GM19455 (cell line): ENCODE data around the gene MEGF8.
"Not testable (repeated sequence)": the region's sequence is repeated elsewhere in the genome, so short reads cannot be mapped to it uniquely, and the experiment has no call there.

Experiments
- ATAC-seq: cut with Tn5 transposase; IDR thresholded peaks from one replicate; pipeline ENCODE4 v1.9.1; 2021; ENCODE audit not compliant: unreplicated experiment

MEGF8 gene

GRCh38 chr19:42328854-42329253, 3.4 kb downstream of the MEGF8 start:
- no peak for ATAC-seq

GRCh38 chr19:42330241-42330711, 4.8 kb downstream of the MEGF8 start:
- no peak for ATAC-seq

- not testable (repeated sequence) for ATAC-seq
These were observed 5.9 kb downstream of the MEGF8 start for GRCh38 chr19:42331333-42331732.

GRCh38 chr19:42332059-42332458, 6.6 kb downstream of the MEGF8 start:
- ATAC-seq = no peak

GRCh38 chr19:42333018-42333417, 7.6 kb downstream of the MEGF8 start:
- ATAC-seq = no peak

GRCh38 chr19:42333975-42334696, 8.7 kb downstream of the MEGF8 start:
- ATAC-seq = no peak

GRCh38 chr19:42334697-42335373, 9.4 kb downstream of the MEGF8 start:
- no peak for ATAC-seq

- no peak for ATAC-seq
These were observed 10.0 kb downstream of the MEGF8 start for GRCh38 chr19:42335374-42335936.

GRCh38 chr19:42335971-42336370, 10.5 kb downstream of the MEGF8 start:
- no peak for ATAC-seq

GRCh38 chr19:42339126-42339860, 13.9 kb downstream of the MEGF8 start:
- not testable (repeated sequence) for ATAC-seq

- not testable (repeated sequence) for ATAC-seq
These were observed 14.5 kb downstream of the MEGF8 start for GRCh38 chr19:42339922-42340321.

GRCh38 chr19:42343344-42344110, 18.1 kb downstream of the MEGF8 start:
- no peak for ATAC-seq

GRCh38 chr19:42344336-42344893, 19.0 kb downstream of the MEGF8 start:
- ATAC-seq = no peak

- no peak for ATAC-seq
These were observed 19.9 kb downstream of the MEGF8 start for GRCh38 chr19:42345191-42345812.

- ATAC-seq = no peak
These were observed 22.8 kb downstream of the MEGF8 start for GRCh38 chr19:42348211-42348610.

GRCh38 chr19:42349378-42350107, 24.1 kb downstream of the MEGF8 start:
- ATAC-seq = no peak

- ATAC-seq = no peak
These were observed 25.0 kb downstream of the MEGF8 start for GRCh38 chr19:42350417-42350816.

- no peak for ATAC-seq
These were observed 25.8 kb downstream of the MEGF8 start for GRCh38 chr19:42351079-42351735.
